AG04450 (cell line): Measurements from ENCODE around the gene KIR3DL2. TPM values are rescaled to one million over a fixed set of nuclear protein-coding genes. Genes with fewer than 3 reads are reported as not detected.
"Not testable (repeated sequence)": the region's sequence is repeated elsewhere in the genome, so short reads cannot be mapped to it uniquely, and the experiment has no call there.

Source experiments
- CTCF ChIA-PET: fragments of 300-600, 350-600 bp; formaldehyde crosslinking; extraction: SDS; loops from one replicate; lab custom pipeline; 2022; ENCODE audit warnings: antibody characterized with exemption, inconsistent platforms; lab: Charles Lee
- POLR2A ChIA-PET: fragments of 350-600 bp; formaldehyde crosslinking; extraction: SDS; loops from one replicate; lab custom pipeline; 2021; ENCODE audit warnings: antibody characterized with exemption, inconsistent platforms; lab: Yijun Ruan, JAX
- DNase-seq: peaks from one replicate; pipeline ENCODE4 v3.0.0-alpha.2; 2011; ENCODE audit warnings: low read depth, low spot score
- H3K27ac ChIP-seq: one replicate; pipeline ENCODE4 v1.5.1; 2012; ENCODE audit warnings: low read depth, low read length, control low read depth
- H3K27me3 ChIP-seq: one replicate; pipeline ENCODE4 v1.6.0; 2012; ENCODE audit warnings: low read length; ENCODE audit not compliant: control insufficient read depth, insufficient read depth
- H3K4me3 ChIP-seq: 2 replicates; pipeline ENCODE4 v1.5.1; 2011; ENCODE audit warnings: mild to moderate bottlenecking, low read depth, low read length, control low read depth
- H3K9me3 ChIP-seq: 2 replicates; pipeline ENCODE4 v1.5.1; 2012; ENCODE audit warnings: low read length; ENCODE audit not compliant: control insufficient read depth, insufficient read depth
- polyA minus RNA-seq: library from RNA; depleted of rRNA, polyadenylated mRNA; stranded (reverse); fragments of >200 nt; gene quantifications from 2 replicates; pipeline ENCODE4 v1.2.3, GENCODE V29; 2011; rRNA and poly(A)+ RNA removed
- polyA plus RNA-seq: library from polyadenylated mRNA; depleted of rRNA; stranded (reverse); fragments of >200 nt; gene quantifications from 2 replicates; pipeline ENCODE4 v1.2.3, GENCODE V29; 2011; rRNA removed
- TF ChIP-seq, protein P1 (sequence below): IDR thresholded peaks from 2 replicates; pipeline ENCODE4 v1.5.1; 2011; ENCODE audit warnings: low read depth, low read length, control low read depth, inconsistent platforms

The KIR3DL2 gene
- polyA plus RNA-seq (not detected in 2 replicates), polyA minus RNA-seq (not detected in 2 replicates)

DNA sequence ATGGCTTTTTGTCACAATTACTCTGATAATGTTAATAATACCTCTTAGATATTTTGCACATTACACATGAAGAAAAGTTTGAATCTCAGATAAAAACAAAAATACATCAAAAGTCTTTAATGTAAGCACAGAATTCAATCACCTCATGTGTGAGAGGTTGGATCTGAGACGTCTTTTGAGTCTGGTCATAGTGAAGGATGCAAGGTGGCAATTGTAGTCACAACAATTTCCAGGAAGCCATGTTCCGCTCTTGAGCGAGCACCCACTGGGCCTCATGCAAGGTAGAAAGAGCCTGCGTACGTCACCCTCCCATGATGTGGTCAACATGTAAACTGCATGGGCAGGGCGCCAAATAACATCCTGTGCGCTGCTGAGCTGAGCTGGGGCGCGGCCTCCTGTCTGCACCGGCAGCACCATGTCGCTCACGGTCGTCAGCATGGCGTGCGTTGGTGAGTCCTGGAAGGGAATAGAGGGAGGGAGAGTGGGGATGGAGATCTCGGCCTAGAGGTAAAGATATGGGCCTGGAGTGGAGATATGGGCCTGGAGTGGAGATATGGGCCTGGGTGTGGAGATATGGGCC lies at the start of gene KIR3DL2:
Gene KIR3DL2, plus strand, starts transcription at position 383 of the 580 bp plus-strand sequence. Its CDS starts 33 bp downstream, at position 416.
- H3K27me3 ChIP-seq, DNase-seq, H3K27ac ChIP-seq, H3K9me3 ChIP-seq, POLR2A ChIA-PET, H3K4me3 ChIP-seq, CTCF ChIA-PET: not testable (repeated sequence)

DNA sequence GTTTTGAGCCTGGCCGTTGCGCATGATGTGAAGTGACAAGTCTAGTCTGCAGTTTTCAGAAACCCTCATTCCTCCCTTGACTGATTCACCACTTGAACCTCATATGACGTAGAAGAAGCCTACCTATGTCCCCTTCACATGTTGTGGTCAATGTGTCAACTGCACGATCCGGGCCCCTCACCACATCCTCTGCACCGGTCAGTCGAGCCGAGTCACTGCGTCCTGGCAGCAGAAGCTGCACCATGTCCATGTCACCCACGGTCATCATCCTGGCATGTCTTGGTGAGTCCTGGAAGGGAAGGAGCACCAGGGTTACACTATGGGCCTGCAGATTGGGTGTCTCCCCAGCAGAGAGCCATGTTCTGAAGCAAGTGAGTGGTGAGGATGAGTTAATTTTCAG lies 46.8 kb upstream of the KIR3DL2 start, which contains the start of gene KIR2DL4:
Gene KIR2DL4, plus strand, starts transcription at position 201 of the 400 bp plus-strand sequence. Its CDS starts 42 bp downstream, at position 243.
- ChIA-PET POLR2A (no interaction called here), CTCF (no interaction called here)
- no peak for DNase-seq
- TF ChIP-seq, protein P1, sequence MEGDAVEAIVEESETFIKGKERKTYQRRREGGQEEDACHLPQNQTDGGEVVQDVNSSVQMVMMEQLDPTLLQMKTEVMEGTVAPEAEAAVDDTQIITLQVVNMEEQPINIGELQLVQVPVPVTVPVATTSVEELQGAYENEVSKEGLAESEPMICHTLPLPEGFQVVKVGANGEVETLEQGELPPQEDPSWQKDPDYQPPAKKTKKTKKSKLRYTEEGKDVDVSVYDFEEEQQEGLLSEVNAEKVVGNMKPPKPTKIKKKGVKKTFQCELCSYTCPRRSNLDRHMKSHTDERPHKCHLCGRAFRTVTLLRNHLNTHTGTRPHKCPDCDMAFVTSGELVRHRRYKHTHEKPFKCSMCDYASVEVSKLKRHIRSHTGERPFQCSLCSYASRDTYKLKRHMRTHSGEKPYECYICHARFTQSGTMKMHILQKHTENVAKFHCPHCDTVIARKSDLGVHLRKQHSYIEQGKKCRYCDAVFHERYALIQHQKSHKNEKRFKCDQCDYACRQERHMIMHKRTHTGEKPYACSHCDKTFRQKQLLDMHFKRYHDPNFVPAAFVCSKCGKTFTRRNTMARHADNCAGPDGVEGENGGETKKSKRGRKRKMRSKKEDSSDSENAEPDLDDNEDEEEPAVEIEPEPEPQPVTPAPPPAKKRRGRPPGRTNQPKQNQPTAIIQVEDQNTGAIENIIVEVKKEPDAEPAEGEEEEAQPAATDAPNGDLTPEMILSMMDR, result no peak
- Histone ChIP-seq H3K9me3 (peaks cover 46% of the 10 kb centered on the region), H3K27me3 (no peaks in the 10 kb centered on the region), H3K27ac (no peak within 1 kb of the TSS), H3K4me3 (no peak within 1 kb of the TSS)

DNA sequence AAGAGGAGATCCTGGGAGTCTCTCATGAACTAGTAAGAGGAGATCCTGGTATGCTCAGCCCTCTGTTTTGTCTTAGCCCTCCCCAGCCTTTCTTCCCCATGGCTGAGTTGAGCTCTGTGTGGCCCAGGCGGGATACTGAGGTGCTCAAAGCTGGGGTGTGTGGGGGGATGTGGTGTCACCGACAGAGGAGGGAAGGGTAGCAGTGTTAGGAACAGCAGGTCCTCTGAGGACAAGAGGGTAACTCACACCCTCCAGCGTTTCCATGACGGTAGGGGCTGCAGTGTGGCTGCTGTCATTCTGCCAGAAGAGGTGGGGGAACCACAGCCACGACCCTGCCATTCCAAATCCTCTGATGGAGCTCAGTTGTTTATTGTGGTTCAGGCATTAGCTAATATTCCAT lies 46.1 kb upstream of the KIR3DL2 start:
- no peak for DNase-seq
- Histone ChIP-seq H3K4me3 (no peak overlapping the region), H3K27ac (no peak overlapping the region), H3K27me3 (no peaks in the 10 kb centered on the region), H3K9me3 (peaks cover 51% of the 10 kb centered on the region)
- POLR2A ChIA-PET, result no interaction called here
- CTCF ChIA-PET, result no interaction called here
- TF ChIP-seq, protein P1, result no peak

DNA sequence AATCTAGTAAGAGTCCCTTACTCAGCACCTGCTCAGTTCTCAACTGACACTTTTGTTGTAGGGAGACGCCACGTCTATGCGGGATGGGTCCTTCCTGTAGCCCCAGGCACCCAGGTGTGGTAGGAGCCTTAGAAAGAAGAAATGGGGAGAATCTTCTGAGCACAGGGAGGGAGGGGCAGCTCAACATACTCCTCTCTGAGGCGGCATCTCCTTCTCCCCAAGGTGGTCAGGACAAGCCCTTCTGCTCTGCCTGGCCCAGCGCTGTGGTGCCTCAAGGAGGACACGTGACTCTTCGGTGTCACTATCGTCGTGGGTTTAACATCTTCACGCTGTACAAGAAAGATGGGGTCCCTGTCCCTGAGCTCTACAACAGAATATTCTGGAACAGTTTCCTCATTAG lies 45.7 kb upstream of the KIR3DL2 start:
- TF ChIP-seq, protein P1, result no peak
- Histone ChIP-seq H3K9me3 (peaks cover 55% of the 10 kb centered on the region), H3K27me3 (no peaks in the 10 kb centered on the region), H3K4me3 (no peak overlapping the region), H3K27ac (no peak overlapping the region)
- POLR2A ChIA-PET, result no interaction called here
- DNase-seq, result no peak
- CTCF ChIA-PET, result no interaction called here

DNA sequence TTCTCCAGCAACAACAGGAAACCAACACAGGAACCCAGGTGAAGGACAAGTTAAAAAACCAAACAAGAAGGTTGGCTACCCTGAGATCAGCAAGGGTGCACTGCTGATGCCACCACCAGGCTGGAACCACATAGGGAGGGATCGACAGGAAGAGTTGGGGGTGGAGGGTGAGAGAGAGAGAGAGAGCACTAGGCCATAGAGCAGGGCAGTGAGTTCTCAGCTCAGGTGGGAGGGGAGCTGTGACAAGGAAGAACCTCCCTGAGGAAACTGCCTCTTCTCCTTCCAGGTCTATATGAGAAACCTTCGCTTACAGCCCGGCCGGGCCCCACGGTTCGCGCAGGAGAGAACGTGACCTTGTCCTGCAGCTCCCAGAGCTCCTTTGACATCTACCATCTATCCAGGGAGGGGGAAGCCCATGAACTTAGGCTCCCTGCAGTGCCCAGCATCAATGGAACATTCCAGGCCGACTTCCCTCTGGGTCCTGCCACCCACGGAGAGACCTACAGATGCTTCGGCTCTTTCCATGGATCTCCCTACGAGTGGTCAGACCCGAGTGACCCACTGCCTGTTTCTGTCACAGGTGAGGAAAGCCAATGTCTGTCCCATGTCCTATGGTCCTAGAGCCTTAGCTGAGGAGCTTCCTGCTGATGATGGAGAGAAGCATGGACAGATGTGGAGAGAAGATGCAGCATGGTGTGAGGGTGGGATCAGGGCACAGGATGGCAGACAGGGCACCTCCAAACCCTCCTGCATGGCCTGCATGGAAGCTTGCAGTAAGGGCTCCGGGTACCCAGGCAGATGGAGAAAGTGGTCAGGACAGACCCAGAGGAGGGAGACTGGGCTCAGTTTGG lies 44.4 kb upstream of the KIR3DL2 start:
- no peak overlapping the region for H3K27ac ChIP-seq
- ChIA-PET CTCF (no interaction called here), POLR2A (no interaction called here)
- no peaks in the 10 kb centered on the region for H3K27me3 ChIP-seq
- no peak overlapping the region for H3K4me3 ChIP-seq
- DNase-seq, result no peak
- TF ChIP-seq, protein P1, result no peak
- peaks cover 58% of the 10 kb centered on the region for H3K9me3 ChIP-seq
